GM12878 (cell line): Measurements from ENCODE around the gene AKTIP. TPM values are rescaled to one million over a fixed set of nuclear protein-coding genes. Genes with fewer than 3 reads are reported as not detected.

Source experiments
- ATAC-seq: fragments of 200-7000 bp; cut with Tn5 transposase; 3 replicates; pipeline ENCODE4 v1.9.1; 2020; ENCODE audit warnings: mild to moderate bottlenecking, moderate library complexity
- BruUV-seq: library from RNA; stranded (reverse); fragments of 400-500 nt; replicated peaks from 2 replicates; lab custom pipeline; 2021; lab: Mats Ljungman, UMichigan
- CTCF ChIA-PET: fragments of 300-600 bp; sonication (Branson Sonifier 250); formaldehyde crosslinking; extraction: SDS; loops from one replicate; lab custom pipeline; 2021; ENCODE audit warnings: inconsistent platforms; lab: Yijun Ruan, JAX
- POLR2A ChIA-PET: fragments of 350-600 bp; formaldehyde crosslinking; extraction: SDS; loops from one replicate; lab custom pipeline; 2021; ENCODE audit warnings: inconsistent platforms; lab: Charles Lee
- RAD21 ChIA-PET: fragments of 300-600 bp; sonication (Branson Sonifier 250); formaldehyde crosslinking; loops from one replicate; lab custom pipeline; 2023; ENCODE audit warnings: antibody characterized with exemption; ENCODE audit not compliant: unreplicated experiment; lab: Charles Lee
- SMC1A ChIA-PET: fragments of 300-600 bp; sonication (Branson Sonifier 250); formaldehyde crosslinking; loops from one replicate; lab custom pipeline; 2023; ENCODE audit not compliant: unreplicated experiment, uncharacterized antibody; lab: Charles Lee
- DNase-seq: peaks from one replicate; pipeline ENCODE4 v3.0.0-alpha.2; 2011; ENCODE audit warnings: low read depth, low spot score
- FAIRE-seq: peaks from 3 replicates; lab custom pipeline; 2011; peaks lifted over from hg19 to GRCh38; lab: Jason Lieb, UNC
- H2AFZ ChIP-seq: 2 replicates; pipeline ENCODE4 v1.6.0; 2011; ENCODE audit warnings: low read depth, low read length, control low read depth; ENCODE audit not compliant: control insufficient read depth
- H3K27ac ChIP-seq: 2 replicates; pipeline ENCODE4 v1.5.1; 2011; ENCODE audit warnings: control low read depth; ENCODE audit not compliant: control insufficient read depth, insufficient read depth
- H3K27me3 ChIP-seq, 2 experiments: replicated peaks in 1 of 2; 2 replicates each; pipeline versions ENCODE4 v1.6.0 to v1.6.1; 2011; ENCODE audit warnings: low read length in 1 of 2; ENCODE audit not compliant: control insufficient read depth in 2 of 2, insufficient read depth in 2 of 2
- H3K36me3 ChIP-seq, 2 experiments: 2 replicates each; pipeline ENCODE4 v1.5.1; 2011; ENCODE audit warnings: low read length in 1 of 2; ENCODE audit not compliant: control insufficient read depth in 2 of 2, insufficient read depth in 2 of 2
- H3K4me1 ChIP-seq: 2 replicates; pipeline ENCODE4 v1.6.1; 2011; ENCODE audit warnings: mild to moderate bottlenecking, low read length, moderate library complexity, mixed read lengths; ENCODE audit not compliant: control insufficient read depth, insufficient read depth
- H3K4me2 ChIP-seq: 2 replicates; pipeline ENCODE4 v1.6.0; 2011; ENCODE audit warnings: control low read depth; ENCODE audit not compliant: control insufficient read depth, insufficient read depth
- H3K4me3 ChIP-seq: fragments of 200-600 bp; sonication (generic); 2 replicates; pipeline ENCODE4 v1.5.1; 2016
- H3K79me2 ChIP-seq: 2 replicates; pipeline ENCODE4 v1.6.0; 2011; ENCODE audit warnings: low read length; ENCODE audit not compliant: control insufficient read depth, insufficient read depth
- H3K9ac ChIP-seq: 2 replicates; pipeline ENCODE4 v1.8.0; 2011; ENCODE audit warnings: low read length, control low read depth, mixed read lengths; ENCODE audit not compliant: control insufficient read depth, insufficient read depth
- H3K9me3 ChIP-seq: replicated peaks from 3 replicates; pipeline ENCODE4 v1.5.1; 2011; ENCODE audit warnings: mild to moderate bottlenecking, low read length; ENCODE audit not compliant: control insufficient read depth, insufficient read depth
- H4K20me1 ChIP-seq: 2 replicates; pipeline ENCODE4 v1.6.0; 2011; ENCODE audit not compliant: control insufficient read depth, insufficient read depth
- BCL11A ChIP-seq: IDR thresholded peaks from 2 replicates; pipeline ENCODE4 v1.6.1; 2011; ENCODE audit warnings: low read depth, low read length
- ESRRA ChIP-seq: IDR thresholded peaks from 2 replicates; pipeline ENCODE4 v1.6.1; 2012; ENCODE audit warnings: mild to moderate bottlenecking, low read length, improper control_type of control experiment
- JUND ChIP-seq: IDR thresholded peaks from 2 replicates; pipeline ENCODE4 v1.6.1; 2012; ENCODE audit warnings: low read depth, mild to moderate bottlenecking, low read length, improper control_type of control experiment, moderate library complexity
- KAT2A ChIP-seq: conservative IDR thresholded peaks from 2 replicates; pipeline ENCODE4 v1.6.1; 2011; ENCODE audit warnings: low read depth, low read length; ENCODE audit not compliant: control insufficient read depth
- MEF2A ChIP-seq: IDR thresholded peaks from 2 replicates; pipeline ENCODE4 v1.6.1; 2011; ENCODE audit warnings: low read depth, mild to moderate bottlenecking, low read length, moderate library complexity; ENCODE audit not compliant: insufficient read depth
- MYB ChIP-seq: fragments of 150-350 bp; IDR thresholded peaks from 2 replicates; pipeline ENCODE4 v1.6.1; 2014; ENCODE audit warnings: mild to moderate bottlenecking, low read depth, low read length, borderline replicate concordance
- NR2C1 ChIP-seq: fragments of 450-650 bp; IDR thresholded peaks from 2 replicates; pipeline ENCODE4 v1.6.1; 2017; ENCODE audit warnings: antibody characterized with exemption, mild to moderate bottlenecking, moderate library complexity
- POLR2A ChIP-seq: IDR thresholded peaks from 2 replicates; pipeline ENCODE4 v1.6.1; 2011; ENCODE audit warnings: low read depth, mild to moderate bottlenecking, low read length
- RAD51 ChIP-seq: fragments of 450-650 bp; IDR thresholded peaks from 2 replicates; pipeline ENCODE4 v1.6.1; 2016; ENCODE audit warnings: moderate library complexity, mild to moderate bottlenecking, inconsistent platforms
- RBBP5 ChIP-seq: fragments of 200-600 bp; sonication (generic); conservative IDR thresholded peaks from 2 replicates; pipeline ENCODE4 v1.6.1; 2016
- RCOR1 ChIP-seq: conservative IDR thresholded peaks from 2 replicates; pipeline ENCODE4 v1.6.1; 2012; ENCODE audit warnings: low read depth, low read length, improper control_type of control experiment
- SMC3 ChIP-seq: IDR thresholded peaks from 2 replicates; pipeline ENCODE4 v1.6.1; 2011; ENCODE audit warnings: low read length, improper control_type of control experiment, borderline replicate concordance
- SPI1 ChIP-seq: IDR thresholded peaks from 2 replicates; pipeline ENCODE4 v1.6.1; 2011; ENCODE audit warnings: low read depth, mild to moderate bottlenecking, low read length, moderate library complexity, borderline replicate concordance; ENCODE audit not compliant: insufficient read depth
- SREBF1 ChIP-seq: IDR thresholded peaks from 2 replicates; pipeline ENCODE4 v1.6.1; 2012; ENCODE audit warnings: mild to moderate bottlenecking, low read length
- TARDBP ChIP-seq: IDR thresholded peaks from 2 replicates; pipeline ENCODE4 v1.6.1; 2016; ENCODE audit warnings: borderline replicate concordance
- TBL1XR1 ChIP-seq: IDR thresholded peaks from 2 replicates; pipeline ENCODE4 v1.6.1; 2012; ENCODE audit warnings: low read depth, low read length, improper control_type of control experiment
- WGBS: methylation state at CpG from one replicate; pipeline ENCODE4 v1.1.6; 2016; ENCODE audit warnings: low lambda C conversion rate; ENCODE audit not compliant: insufficient replicate concordance, insufficient coverage; ENCODE audit errors: missing lambda C conversion rate; 5-methylcytosine and 5-hydroxymethylcytosine counted together
- in situ Hi-C: fragments of 300-500 bp; cut with MboI; formaldehyde crosslinking; loops from 9 replicates; pipeline ENCODE4 v1.14.3; 2018; ENCODE audit warnings: mixed read lengths
- intact Hi-C: fragments of 100-400 bp; cut with micrococcal nuclease; formaldehyde crosslinking; loops from one replicate; pipeline ENCODE4 v1.14.2; 2022; ENCODE audit not compliant: unreplicated experiment
- polyA plus RNA-seq, 11 experiments: library from polyadenylated mRNA; depleted of rRNA in 4 of 11; unstranded in 6 of 11; stranded (reverse) in 5 of 11; fragments of >200 nt; fragmentation: Nextera tagmentation in 4 of 11; fragmentation: Illumina TruSeq in 1 of 11; extraction: Ambion mirVana in 4 of 11; extraction: Trizol in 1 of 11; gene quantifications; 1 replicate in 1 of 11; 2 replicates in 10 of 11; pipeline versions ENCODE4 v1.2.1 to v1.2.3, GENCODE V29; 2011 to 2016; ENCODE audit warnings: inconsistent platforms in 2 of 11, missing spikeins in 2 of 11, low read depth in 1 of 11
- total RNA-seq, 4 experiments: library from RNA; depleted of rRNA in 3 of 4; stranded (reverse); fragments of >200 nt in 3 of 4; fragmentation: Illumina TruSeq in 1 of 4; extraction: Trizol in 1 of 4; gene quantifications; 2 replicates each; pipeline versions ENCODE4 v1.2.1 to v1.2.3, GENCODE V29; 2013 to 2021
- TF ChIP-seq, protein P1 (sequence below): IDR thresholded peaks from 2 replicates; pipeline ENCODE4 v1.6.1; 2011; ENCODE audit warnings: borderline replicate concordance, low read depth, mild to moderate bottlenecking, moderate library complexity, low read length; ENCODE audit not compliant: insufficient read depth, poor library complexity, severe bottlenecking
- TF ChIP-seq, protein P2 (sequence below): IDR thresholded peaks from 2 replicates; pipeline ENCODE4 v1.6.1; 2012; ENCODE audit warnings: low read depth, low read length, improper control_type of control experiment
- TF ChIP-seq, protein P3 (sequence below): fragments of 450-650 bp; formaldehyde crosslinking; IDR thresholded peaks from 2 replicates; pipeline ENCODE4 v1.5.0; 2022; ENCODE audit warnings: mild to moderate bottlenecking, missing genetic modification characterization

Gene AKTIP
- total and polyA plus RNA-seq, 10 of the 15 experiments (the other 5 are each of a cell fraction or from before 2014, with no cell fraction given): 11.4 to 22.9 (median 13.6) TPM

DNA sequence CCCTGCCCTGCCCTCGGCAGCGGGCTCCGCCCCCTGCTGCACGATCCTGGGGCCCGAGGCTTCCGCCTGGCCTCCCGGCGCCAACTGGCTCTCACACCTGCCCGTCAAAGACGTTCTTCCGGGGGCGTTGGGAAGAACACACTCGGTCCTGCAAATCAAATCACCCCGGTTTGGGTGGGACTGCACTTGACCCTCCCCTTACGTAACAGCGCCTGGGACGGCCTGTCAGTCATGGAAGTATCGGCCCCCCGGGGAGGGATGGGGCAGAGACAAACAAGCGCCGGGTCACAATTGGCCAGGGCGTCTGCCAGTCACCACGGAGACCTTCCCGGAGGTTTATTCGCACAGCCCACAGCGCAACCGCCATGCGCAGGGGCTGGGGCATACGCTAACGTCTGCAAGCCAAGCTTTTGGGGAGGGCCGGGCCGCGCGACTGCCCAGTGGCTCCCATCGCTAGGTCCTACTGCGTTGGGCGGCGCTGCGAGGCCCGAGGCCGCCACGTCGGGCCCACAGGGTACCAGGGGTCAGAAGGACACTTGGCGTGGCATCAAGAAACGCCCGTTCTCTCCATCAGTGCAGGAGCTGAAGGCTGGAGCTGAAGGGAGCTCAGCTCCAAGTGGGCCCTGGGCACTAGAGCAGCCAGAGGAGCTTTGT lies 388 bp upstream of the AKTIP start:
- WGBS: 1% methylated on average over 45 of the region's 46 CpGs
- Histone ChIP-seq H3K4me2 (peak overlapping the region; percentile 65; the same call in 1 of the 2 replicates), H3K79me2 (peaks cover 7% of the 10 kb centered on the region), H3K4me1 (peaks cover 12% of the 10 kb centered on the region), H3K36me3 (no peaks in the 10 kb centered on the region), H2AFZ (peak overlapping the region; percentile 84), H3K9me3 (no peaks in the 10 kb centered on the region), H3K9ac (peak overlapping the region; percentile 75), H4K20me1 (no peaks in the 10 kb centered on the region), H3K27me3 (no peaks in the 10 kb centered on the region), H3K4me3 (peak overlapping the region; percentile 94), H3K27ac (peak overlapping the region; percentile 87)
- SMC1A ChIA-PET: interaction anchor here (0.8 to 1.6 kb wide), 9 partner anchors 18 to 446 kb away, joined by 3 to 8 read pairs (median 3); no protein-coding TSS in a partner anchor
- BruUV-seq: no TSS peak
- RAD21 ChIA-PET: interaction anchor here (1.0 to 3.0 kb wide), 10 partner anchors 16 to 448 kb away, joined by 3 to 20 read pairs (median 5); partner anchors contain the start of genes CHD9, FTO, RBL2 and RPGRIP1L
- CTCF ChIA-PET: interaction anchor here (0.8 to 1.6 kb wide), 7 partner anchors 10 to 240 kb away, joined by 3 read pairs; no protein-coding TSS in a partner anchor
- POLR2A ChIA-PET: interaction anchor here (0.6 to 2.2 kb wide), 10 partner anchors 14 to 442 kb away, joined by 3 to 13 read pairs (median 6); partner anchors contain the start of gene RBL2
- intact Hi-C loops (loop anchor here (5.0 to 10.0 kb wide), 4 partner anchors 46 to 441 kb away; no protein-coding TSS in a partner anchor), in situ Hi-C loops (no loop called here)
- ATAC-seq (peak; percentile 93), FAIRE-seq (peak; percentile 96), DNase-seq (peak; percentile 99)
- TF ChIP-seq BCL11A (no peak), TBL1XR1 (no peak), MEF2A (no peak), SPI1 (no peak), NR2C1 (peak; percentile 18), RBBP5 (no peak), MYB (0 out of 2 replicates have a peak, but pooled peaks have one; percentile 23), SMC3 (0 out of 2 replicates have a peak, but pooled peaks have one; percentile 0), TARDBP (no peak), RCOR1 (no peak), POLR2A (peak; percentile 95), ESRRA (no peak), JUND (no peak), SREBF1 (no peak), KAT2A (no peak), RAD51 (no peak)
- TF ChIP-seq, protein P1, sequence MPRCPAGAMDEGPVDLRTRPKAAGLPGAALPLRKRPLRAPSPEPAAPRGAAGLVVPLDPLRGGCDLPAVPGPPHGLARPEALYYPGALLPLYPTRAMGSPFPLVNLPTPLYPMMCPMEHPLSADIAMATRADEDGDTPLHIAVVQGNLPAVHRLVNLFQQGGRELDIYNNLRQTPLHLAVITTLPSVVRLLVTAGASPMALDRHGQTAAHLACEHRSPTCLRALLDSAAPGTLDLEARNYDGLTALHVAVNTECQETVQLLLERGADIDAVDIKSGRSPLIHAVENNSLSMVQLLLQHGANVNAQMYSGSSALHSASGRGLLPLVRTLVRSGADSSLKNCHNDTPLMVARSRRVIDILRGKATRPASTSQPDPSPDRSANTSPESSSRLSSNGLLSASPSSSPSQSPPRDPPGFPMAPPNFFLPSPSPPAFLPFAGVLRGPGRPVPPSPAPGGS: no peak
- TF ChIP-seq, protein P2, sequence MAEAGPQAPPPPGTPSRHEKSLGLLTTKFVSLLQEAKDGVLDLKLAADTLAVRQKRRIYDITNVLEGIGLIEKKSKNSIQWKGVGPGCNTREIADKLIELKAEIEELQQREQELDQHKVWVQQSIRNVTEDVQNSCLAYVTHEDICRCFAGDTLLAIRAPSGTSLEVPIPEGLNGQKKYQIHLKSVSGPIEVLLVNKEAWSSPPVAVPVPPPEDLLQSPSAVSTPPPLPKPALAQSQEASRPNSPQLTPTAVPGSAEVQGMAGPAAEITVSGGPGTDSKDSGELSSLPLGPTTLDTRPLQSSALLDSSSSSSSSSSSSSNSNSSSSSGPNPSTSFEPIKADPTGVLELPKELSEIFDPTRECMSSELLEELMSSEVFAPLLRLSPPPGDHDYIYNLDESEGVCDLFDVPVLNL: peak; percentile 67; the same call in 1 of the 2 replicates
- TF ChIP-seq, protein P3, sequence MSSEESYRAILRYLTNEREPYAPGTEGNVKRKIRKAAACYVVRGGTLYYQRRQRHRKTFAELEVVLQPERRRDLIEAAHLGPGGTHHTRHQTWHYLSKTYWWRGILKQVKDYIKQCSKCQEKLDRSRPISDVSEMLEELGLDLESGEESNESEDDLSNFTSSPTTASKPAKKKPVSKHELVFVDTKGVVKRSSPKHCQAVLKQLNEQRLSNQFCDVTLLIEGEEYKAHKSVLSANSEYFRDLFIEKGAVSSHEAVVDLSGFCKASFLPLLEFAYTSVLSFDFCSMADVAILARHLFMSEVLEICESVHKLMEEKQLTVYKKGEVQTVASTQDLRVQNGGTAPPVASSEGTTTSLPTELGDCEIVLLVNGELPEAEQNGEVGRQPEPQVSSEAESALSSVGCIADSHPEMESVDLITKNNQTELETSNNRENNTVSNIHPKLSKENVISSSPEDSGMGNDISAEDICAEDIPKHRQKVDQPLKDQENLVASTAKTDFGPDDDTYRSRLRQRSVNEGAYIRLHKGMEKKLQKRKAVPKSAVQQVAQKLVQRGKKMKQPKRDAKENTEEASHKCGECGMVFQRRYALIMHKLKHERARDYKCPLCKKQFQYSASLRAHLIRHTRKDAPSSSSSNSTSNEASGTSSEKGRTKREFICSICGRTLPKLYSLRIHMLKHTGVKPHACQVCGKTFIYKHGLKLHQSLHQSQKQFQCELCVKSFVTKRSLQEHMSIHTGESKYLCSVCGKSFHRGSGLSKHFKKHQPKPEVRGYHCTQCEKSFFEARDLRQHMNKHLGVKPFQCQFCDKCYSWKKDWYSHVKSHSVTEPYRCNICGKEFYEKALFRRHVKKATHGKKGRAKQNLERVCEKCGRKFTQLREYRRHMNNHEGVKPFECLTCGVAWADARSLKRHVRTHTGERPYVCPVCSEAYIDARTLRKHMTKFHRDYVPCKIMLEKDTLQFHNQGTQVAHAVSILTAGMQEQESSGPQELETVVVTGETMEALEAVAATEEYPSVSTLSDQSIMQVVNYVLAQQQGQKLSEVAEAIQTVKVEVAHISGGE (CRISPR knock-in tag): no peak
